GM13977 (cell line): ENCODE results near the gene COL12A1.

Experiments used
- DNase-seq: peaks from one replicate; pipeline ENCODE4 v3.0.0; 2012; ENCODE audit warnings: low spot score
- CTCF ChIP-seq: IDR thresholded peaks from 2 replicates; pipeline ENCODE4 v1.5.1; 2012; ENCODE audit warnings: mild to moderate bottlenecking, control low read depth; ENCODE audit not compliant: insufficient read depth; ENCODE audit errors: extremely low read depth, missing control alignments
- in situ Hi-C: fragments of 300-500 bp; cut with MboI; formaldehyde crosslinking; loops from one replicate; pipeline ENCODE4 v1.12.0; 2022; ENCODE audit warnings: low sequenced_read_pairs, low pct_unique_long_range_greater_than_20kb, mixed read lengths, inconsistent platforms; ENCODE audit not compliant: unreplicated experiment

COL12A1 gene

GRCh38 chr6:75183099-75183541, 22.7 kb downstream of the COL12A1 start:
- in situ Hi-C loops = no loop called here
- DNase-seq = no peak
- TF ChIP-seq CTCF = no peak

GRCh38 chr6:75180864-75181263, 25.0 kb downstream of the COL12A1 start:
- in situ Hi-C loops = no loop called here
- no peak for DNase-seq
- TF ChIP-seq CTCF = no peak

GRCh38 chr6:75178757-75179156, 27.1 kb downstream of the COL12A1 start:
- no peak for TF ChIP-seq CTCF
- in situ Hi-C loops = no loop called here
- DNase-seq = no peak

- in situ Hi-C loops = no loop called here
- DNase-seq = no peak
These were observed 29.7 kb downstream of the COL12A1 start for GRCh38 chr6:75176076-75176582.

GRCh38 chr6:75171986-75172385, 33.9 kb downstream of the COL12A1 start:
- in situ Hi-C loops = no loop called here
- no peak for DNase-seq
- no peak for TF ChIP-seq CTCF

More at GRCh38 chr6:75176076-75176582, 29.7 kb downstream of the COL12A1 start:
- TF ChIP-seq CTCF = no peak

- DNase-seq = no peak
- TF ChIP-seq CTCF = no peak
- in situ Hi-C loops = no loop called here
These were observed 34.3 kb downstream of the COL12A1 start for GRCh38 chr6:75171567-75171966.
